CD14-positive monocyte (primary cell): ENCODE measurements around the gene EXOC4. TPM values are rescaled to one million over a fixed set of nuclear protein-coding genes. Genes with fewer than 3 reads are reported as not detected.

Source experiments
- DNase-seq, 3 donors: peaks; one replicate each; pipeline ENCODE4 v3.0.0-alpha.2; 2011 to 2022
- H2AFZ ChIP-seq: 2 replicates; pipeline ENCODE4 v1.6.0; 2012; ENCODE audit warnings: mild to moderate bottlenecking, low read depth, low read length, inconsistent platforms; ENCODE audit not compliant: insufficient read depth, poor library complexity, severe bottlenecking
- H3K27ac ChIP-seq, 2 donors: 1 replicate in 1 of 2; 2 replicates in 1 of 2; pipeline ENCODE4 v1.5.1; 2012 to 2013; ENCODE audit warnings: low read length in 2 of 2, control low read depth in 1 of 2, inconsistent platforms in 1 of 2, low read depth in 1 of 2, mild to moderate bottlenecking in 1 of 2
- H3K27me3 ChIP-seq, 2 donors: one replicate each; pipeline versions ENCODE4 v1.6.0 to v1.6.1; 2011 to 2013; ENCODE audit warnings: low read length in 2 of 2; ENCODE audit not compliant: control insufficient read depth in 2 of 2, insufficient read depth in 2 of 2
- H3K36me3 ChIP-seq, 2 donors: replicated peaks in 1 of 2; 1 replicate in 1 of 2; 2 replicates in 1 of 2; pipeline versions ENCODE4 v1.5.1 to v1.6.1; 2012 to 2013; ENCODE audit warnings: low read length in 2 of 2, control low read depth in 1 of 2, inconsistent platforms in 1 of 2, mild to moderate bottlenecking in 1 of 2; ENCODE audit not compliant: insufficient read depth in 2 of 2, control insufficient read depth in 1 of 2
- H3K4me1 ChIP-seq, 2 donors: 1 replicate in 1 of 2; 2 replicates in 1 of 2; pipeline versions ENCODE4 v1.5.1 to v1.6.1; 2012 to 2013; ENCODE audit warnings: low read length in 2 of 2, control low read depth in 1 of 2, inconsistent platforms in 1 of 2, mild to moderate bottlenecking in 1 of 2, moderate library complexity in 1 of 2; ENCODE audit not compliant: insufficient read depth in 2 of 2, control insufficient read depth in 1 of 2
- H3K4me2 ChIP-seq: replicated peaks from 2 replicates; pipeline ENCODE3; 2012; ENCODE audit warnings: low read length, moderate library complexity, mild to moderate bottlenecking; ENCODE audit not compliant: poor library complexity, severe bottlenecking; ENCODE audit errors: extremely low read depth
- H3K4me3 ChIP-seq, 3 experiments: fragments of 200-600 bp in 1 of 3; sonication (generic) in 1 of 3; replicated peaks in 1 of 3; 1 replicate in 2 of 3; 2 replicates in 1 of 3; pipeline ENCODE4 v1.5.1; 2011 to 2013; ENCODE audit warnings: low read length in 3 of 3, mild to moderate bottlenecking in 3 of 3, control low read depth in 2 of 3, low read depth in 2 of 3, inconsistent platforms in 1 of 3, moderate library complexity in 1 of 3
- H3K79me2 ChIP-seq: 2 replicates; pipeline ENCODE4 v1.6.0; 2012; ENCODE audit warnings: mild to moderate bottlenecking, control low read depth, inconsistent platforms, low read length, moderate library complexity; ENCODE audit not compliant: insufficient read depth
- H3K9ac ChIP-seq: 2 replicates; pipeline ENCODE4 v1.6.0; 2017; ENCODE audit warnings: low read length, mild to moderate bottlenecking; ENCODE audit not compliant: insufficient read depth, poor library complexity, severe bottlenecking
- H3K9me3 ChIP-seq, 2 donors: replicated peaks in 1 of 2; 1 replicate in 1 of 2; 2 replicates in 1 of 2; pipeline versions ENCODE4 v1.5.1 to v1.6.1; 2012 to 2013; ENCODE audit warnings: low read length in 2 of 2, control low read depth in 1 of 2; ENCODE audit not compliant: control insufficient read depth in 1 of 2, insufficient read depth in 1 of 2
- H4K20me1 ChIP-seq: 2 replicates; pipeline ENCODE4 v1.6.0; 2012; ENCODE audit warnings: mild to moderate bottlenecking, low read length, control low read depth, moderate library complexity; ENCODE audit not compliant: insufficient read depth
- H3K27ac Mint-ChIP-seq, 7 donors: one replicate each; pipeline ENCODE4 v1.8.0; 2020; ENCODE audit warnings: mild to moderate bottlenecking in 7 of 7, mixed read lengths in 7 of 7, moderate library complexity in 6 of 7, inconsistent platforms in 2 of 7
- H3K27me3 Mint-ChIP-seq, 3 donors: one replicate each; pipeline ENCODE4 v1.8.0; 2021 to 2022; ENCODE audit warnings: low read depth in 3 of 3, mild to moderate bottlenecking in 3 of 3, mixed read lengths in 3 of 3, moderate library complexity in 3 of 3, inconsistent platforms in 1 of 3
- H3K36me3 Mint-ChIP-seq, 2 donors: one replicate each; pipeline ENCODE4 v1.8.0; 2020; ENCODE audit warnings: mixed read lengths in 2 of 2, inconsistent platforms in 1 of 2, mild to moderate bottlenecking in 1 of 2
- H3K4me1 Mint-ChIP-seq: one replicate; pipeline ENCODE4 v1.8.0; 2020; ENCODE audit warnings: mild to moderate bottlenecking, mixed read lengths
- H3K4me3 Mint-ChIP-seq, 2 donors: one replicate each; pipeline ENCODE4 v1.8.0; 2020; ENCODE audit warnings: mild to moderate bottlenecking in 2 of 2, mixed read lengths in 2 of 2, moderate library complexity in 1 of 2
- H3K9me3 Mint-ChIP-seq, 7 donors: one replicate each; pipeline ENCODE4 v1.8.0; 2020 to 2022; ENCODE audit warnings: mixed read lengths in 7 of 7, mild to moderate bottlenecking in 6 of 7, moderate library complexity in 6 of 7, inconsistent platforms in 2 of 7
- CTCF ChIP-seq: fragments of 200-600 bp; IDR thresholded peaks from one replicate; pipeline ENCODE4 v1.8.0; 2022; ENCODE audit warnings: antibody characterized with exemption, mild to moderate bottlenecking
- WGBS: methylation state at CpG from one replicate; pipeline ENCODE4 v1.1.5; 2013; ENCODE audit warnings: missing lambda C conversion rate; ENCODE audit not compliant: insufficient coverage; 5-methylcytosine and 5-hydroxymethylcytosine counted together
- intact Hi-C, 2 donors: fragments of 100-400 bp; cut with micrococcal nuclease; formaldehyde crosslinking; loops; one replicate each; pipeline versions ENCODE4 v1.15.0 to v1.15.1; 2023
- polyA plus RNA-seq, 3 donors: library from polyadenylated mRNA; depleted of rRNA in 1 of 3; unstranded in 2 of 3; stranded (reverse) in 1 of 3; fragments of 300-500 nt in 2 of 3; fragments of >200 nt in 1 of 3; fragmentation: Illumina TruSeq in 2 of 3; gene quantifications; 1 replicate in 2 of 3; 2 replicates in 1 of 3; pipeline ENCODE4 v1.2.3, GENCODE V29; 2012 to 2021

Gene EXOC4
- polyA plus RNA-seq, 3 donors = 20.6 to 22.3 (median 22.3) TPM

- H3K4me1 ChIP-seq = no peaks in the 10 kb centered on the region
- no peak overlapping the region for H3K4me2 ChIP-seq
- Mint-ChIP-seq H3K27me3 (no peaks in the 10 kb centered on the region), H3K4me1 (no peaks in the 10 kb centered on the region), H3K9me3 (peaks cover 10 to 31% (median 19%) of the 10 kb centered on the region in 7 donors), H3K36me3 (peaks cover 23 to 52% of the 10 kb centered on the region in 2 donors), H3K4me3 (no peak overlapping the region), H3K27ac (no peak overlapping the region)
- H2AFZ ChIP-seq = no peak overlapping the region
- no peaks in the 10 kb centered on the region for H4K20me1 ChIP-seq
- peaks cover 0 to 12% of the 10 kb centered on the region in 2 donors for H3K9me3 ChIP-seq
- peaks cover 0 to 10% of the 10 kb centered on the region in 2 donors for H3K36me3 ChIP-seq
- WGBS = 83% methylated on average over 2 of the region's 3 CpGs
- H3K9ac ChIP-seq = no peak overlapping the region
- H3K27me3 ChIP-seq = no peaks in the 10 kb centered on the region
- no peak overlapping the region for H3K4me3 ChIP-seq
- DNase-seq = no peak
- TF ChIP-seq CTCF = peak; percentile 16
- H3K27ac ChIP-seq = no peak overlapping the region
- intact Hi-C loops = no loop called here
- H3K79me2 ChIP-seq = no peaks in the 10 kb centered on the region
These were observed 91.4 kb downstream of the EXOC4 start for GRCh38 chr7:133344275-133344674.

- no peak overlapping the region for H3K27ac Mint-ChIP-seq
- no peaks in the 10 kb centered on the region for H3K27me3 ChIP-seq
- no peaks in the 10 kb centered on the region for H3K4me1 Mint-ChIP-seq
- no peak overlapping the region for H2AFZ ChIP-seq
- no peak overlapping the region for H3K27ac ChIP-seq
- no peaks in the 10 kb centered on the region for H3K36me3 ChIP-seq
- no peaks in the 10 kb centered on the region for H4K20me1 ChIP-seq
- no peaks in the 10 kb centered on the region for H3K4me1 ChIP-seq
- H3K27me3 Mint-ChIP-seq = peaks cover 0 to 2% (median 0%) of the 10 kb centered on the region in 3 donors
- H3K9me3 Mint-ChIP-seq = peaks cover 0 to 22% (median 7%) of the 10 kb centered on the region in 7 donors
- no peak overlapping the region for H3K4me2 ChIP-seq
- no peak overlapping the region for H3K9ac ChIP-seq
- no peak for DNase-seq
- TF ChIP-seq CTCF = no peak
- no peak overlapping the region for H3K4me3 ChIP-seq
- H3K4me3 Mint-ChIP-seq = no peak overlapping the region
- no peaks in the 10 kb centered on the region for H3K79me2 ChIP-seq
- no peaks in the 10 kb centered on the region for H3K9me3 ChIP-seq
- WGBS = 88% methylated on average over 3 of the region's 8 CpGs
- H3K36me3 Mint-ChIP-seq = peaks cover 18 to 39% of the 10 kb centered on the region in 2 donors
- intact Hi-C loops = no loop called here
These were observed 93.0 kb downstream of the EXOC4 start for GRCh38 chr7:133345690-133346421.
